H1 (cell line): ENCODE results near the gene MID1. TPM values are rescaled to one million over a fixed set of nuclear protein-coding genes. Genes with fewer than 3 reads are reported as not detected.

Experiments
- RNF2 ChIP-seq: fragments of 200-900, 300-1000 bp; sonication (generic); IDR thresholded peaks from 2 replicates; pipeline ENCODE4 v1.7.1; 2016; ENCODE audit warnings: borderline replicate concordance, low read depth, mild to moderate bottlenecking, antibody characterized with exemption, low read length; ENCODE audit not compliant: poor library complexity, severe bottlenecking; ENCODE audit errors: missing control alignments
- polyA plus RNA-seq, 7 experiments: library from polyadenylated mRNA; depleted of rRNA in 3 of 7; stranded (reverse) in 5 of 7; unstranded in 2 of 7; fragments of >200 nt in 5 of 7; fragments of 200-250 nt in 2 of 7; gene quantifications; 1 replicate in 5 of 7; 2 replicates in 1 of 7; 4 replicates in 1 of 7; pipeline versions ENCODE4 v1.2.1 to v1.2.3, GENCODE V29; 2011 to 2013; ENCODE audit warnings: missing spikeins in 2 of 7, mixed read lengths in 2 of 7
- total RNA-seq: library from RNA; stranded (reverse); fragmentation: NEBNext Ultra II Directional; extraction: Animal tissue kit (Norgen Biotek cat#: 25700); gene quantifications from 2 replicates; pipeline ENCODE4 v1.2.1, GENCODE V29; 2021

Gene MID1
- total and polyA plus RNA-seq, 2 of the 8 experiments (the other 6 are each of a cell fraction or from before 2014, with no cell fraction given) = 12.9 to 54.3 TPM

GRCh38 chrX:10654960-10655359 lies 34.6 kb upstream of the MID1 start (continued):
- no peak for TF ChIP-seq RNF2
- TF ChIP-seq, all 59 proteins: peak for 0
